VCaP (cell line): ENCODE measurements around the gene RAI1.
"Not testable (repeated sequence)": the region's sequence is repeated elsewhere in the genome, so short reads cannot be mapped to it uniquely, and the experiment has no call there.

Experiments
- H3K27ac ChIP-seq: fragments of 450-650 bp; 2 replicates; pipeline ENCODE4 v1.5.1; 2017
- CTCF ChIP-seq: fragments of 450-650 bp; conservative IDR thresholded peaks from 2 replicates; pipeline ENCODE4 v1.5.1; 2017; ENCODE audit warnings: mild to moderate bottlenecking, moderate library complexity

The RAI1 gene, protein sequence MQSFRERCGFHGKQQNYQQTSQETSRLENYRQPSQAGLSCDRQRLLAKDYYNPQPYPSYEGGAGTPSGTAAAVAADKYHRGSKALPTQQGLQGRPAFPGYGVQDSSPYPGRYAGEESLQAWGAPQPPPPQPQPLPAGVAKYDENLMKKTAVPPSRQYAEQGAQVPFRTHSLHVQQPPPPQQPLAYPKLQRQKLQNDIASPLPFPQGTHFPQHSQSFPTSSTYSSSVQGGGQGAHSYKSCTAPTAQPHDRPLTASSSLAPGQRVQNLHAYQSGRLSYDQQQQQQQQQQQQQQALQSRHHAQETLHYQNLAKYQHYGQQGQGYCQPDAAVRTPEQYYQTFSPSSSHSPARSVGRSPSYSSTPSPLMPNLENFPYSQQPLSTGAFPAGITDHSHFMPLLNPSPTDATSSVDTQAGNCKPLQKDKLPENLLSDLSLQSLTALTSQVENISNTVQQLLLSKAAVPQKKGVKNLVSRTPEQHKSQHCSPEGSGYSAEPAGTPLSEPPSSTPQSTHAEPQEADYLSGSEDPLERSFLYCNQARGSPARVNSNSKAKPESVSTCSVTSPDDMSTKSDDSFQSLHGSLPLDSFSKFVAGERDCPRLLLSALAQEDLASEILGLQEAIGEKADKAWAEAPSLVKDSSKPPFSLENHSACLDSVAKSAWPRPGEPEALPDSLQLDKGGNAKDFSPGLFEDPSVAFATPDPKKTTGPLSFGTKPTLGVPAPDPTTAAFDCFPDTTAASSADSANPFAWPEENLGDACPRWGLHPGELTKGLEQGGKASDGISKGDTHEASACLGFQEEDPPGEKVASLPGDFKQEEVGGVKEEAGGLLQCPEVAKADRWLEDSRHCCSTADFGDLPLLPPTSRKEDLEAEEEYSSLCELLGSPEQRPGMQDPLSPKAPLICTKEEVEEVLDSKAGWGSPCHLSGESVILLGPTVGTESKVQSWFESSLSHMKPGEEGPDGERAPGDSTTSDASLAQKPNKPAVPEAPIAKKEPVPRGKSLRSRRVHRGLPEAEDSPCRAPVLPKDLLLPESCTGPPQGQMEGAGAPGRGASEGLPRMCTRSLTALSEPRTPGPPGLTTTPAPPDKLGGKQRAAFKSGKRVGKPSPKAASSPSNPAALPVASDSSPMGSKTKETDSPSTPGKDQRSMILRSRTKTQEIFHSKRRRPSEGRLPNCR (N-terminal part only)

DNA sequence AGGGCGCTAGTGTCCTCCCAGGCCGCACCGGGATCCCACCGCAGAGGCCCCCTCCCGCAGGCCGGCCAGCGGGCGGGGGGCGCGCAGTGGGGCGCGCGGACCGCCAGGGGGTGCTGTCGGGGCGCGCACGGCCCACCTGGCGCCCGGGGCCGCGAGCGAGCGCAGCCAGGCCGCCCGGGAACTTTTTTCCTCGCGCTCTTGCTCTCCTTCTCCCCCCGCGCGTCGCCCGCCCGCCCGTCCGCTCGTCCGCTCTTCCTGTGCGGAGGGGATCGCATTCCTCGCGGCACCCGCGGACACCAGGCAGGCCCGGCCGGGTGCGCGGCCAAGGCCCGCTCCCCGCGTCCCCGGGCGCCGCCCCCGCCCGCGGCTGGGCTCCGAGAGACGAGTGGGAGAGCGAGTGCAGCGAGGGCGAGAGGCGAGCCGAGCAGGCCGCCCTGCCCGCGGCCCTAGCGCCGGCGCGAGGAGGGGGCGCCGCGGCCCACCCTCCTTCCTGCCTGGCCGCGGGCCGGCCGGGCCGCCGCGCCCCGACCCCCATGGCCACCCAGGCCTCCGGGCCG, at the start of gene RAI1:
RAI1 (plus strand) TSS at position 272 of the 557 bp plus-strand sequence. CDS start 111,491 bp downstream, outside the sequence.
- peak; percentile 96 for TF ChIP-seq CTCF
- H3K27ac ChIP-seq: peak within 1 kb of the TSS; percentile 95

GRCh38 chr17:17632690-17633089, 48.6 kb upstream of the RAI1 start:
- not testable (repeated sequence) for H3K27ac ChIP-seq

GRCh38 chr17:17633310-17633709, 47.9 kb upstream of the RAI1 start:
- no peak overlapping the region for H3K27ac ChIP-seq
- no peak for TF ChIP-seq CTCF

DNA sequence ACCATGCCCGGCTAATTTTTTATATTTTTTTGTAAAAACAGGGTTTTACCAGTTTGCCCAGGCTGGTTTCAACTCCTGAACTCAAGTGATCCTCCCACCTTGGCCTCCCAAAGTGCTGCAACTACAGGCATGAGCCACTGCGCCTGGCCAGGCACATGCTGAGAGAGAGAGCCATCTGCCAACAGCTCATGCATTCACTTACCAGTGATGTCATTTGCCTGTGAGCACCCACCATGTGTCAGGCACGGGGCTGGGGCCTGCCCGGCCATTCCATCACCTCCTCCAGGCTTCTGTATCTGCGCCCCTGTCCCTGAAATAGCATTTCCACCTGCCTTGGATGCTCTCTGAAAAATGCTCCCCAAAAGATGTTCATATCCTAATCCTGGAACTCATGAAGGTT, 46.1 kb upstream of the RAI1 start:
- no peak overlapping the region for H3K27ac ChIP-seq
- no peak for TF ChIP-seq CTCF

DNA sequence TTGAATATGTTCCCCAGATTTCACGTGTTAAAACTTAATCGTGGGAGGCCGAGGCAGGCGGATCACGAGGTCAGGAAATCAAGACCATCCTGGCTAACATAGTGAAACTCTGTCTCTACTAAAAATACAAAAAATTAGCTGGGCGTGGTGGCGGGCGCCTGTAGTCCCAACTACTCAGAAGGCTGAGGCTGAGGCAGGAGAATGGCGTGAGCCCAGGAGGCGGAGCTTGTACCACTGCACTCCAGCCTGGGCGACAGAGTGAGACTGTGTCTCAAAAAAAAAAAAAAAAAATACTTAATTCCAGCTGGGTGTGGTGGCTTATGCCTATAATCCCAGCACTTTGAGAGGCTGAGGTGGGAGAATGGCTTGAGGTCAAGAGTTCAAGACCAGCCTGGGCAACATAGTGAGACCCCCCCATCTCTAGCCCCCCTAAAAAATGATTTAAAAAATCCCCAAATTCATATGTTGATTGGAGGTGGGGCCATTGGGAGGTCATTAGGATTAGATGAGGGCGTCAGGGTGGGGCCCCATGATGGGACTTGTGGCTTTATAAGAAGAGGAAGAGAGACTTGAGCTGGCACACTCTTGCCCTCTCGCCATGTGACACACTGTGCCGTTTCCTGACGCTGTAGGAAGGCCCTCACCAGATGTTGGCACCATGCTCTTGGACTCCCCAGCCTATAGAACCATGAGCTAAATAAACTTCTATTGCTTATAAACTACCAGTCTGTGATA, 45.6 kb upstream of the RAI1 start:
- not testable (repeated sequence) for H3K27ac ChIP-seq

GRCh38 chr17:17636272-17636885, 44.9 kb upstream of the RAI1 start:
- no peak for TF ChIP-seq CTCF
- no peak overlapping the region for H3K27ac ChIP-seq

DNA sequence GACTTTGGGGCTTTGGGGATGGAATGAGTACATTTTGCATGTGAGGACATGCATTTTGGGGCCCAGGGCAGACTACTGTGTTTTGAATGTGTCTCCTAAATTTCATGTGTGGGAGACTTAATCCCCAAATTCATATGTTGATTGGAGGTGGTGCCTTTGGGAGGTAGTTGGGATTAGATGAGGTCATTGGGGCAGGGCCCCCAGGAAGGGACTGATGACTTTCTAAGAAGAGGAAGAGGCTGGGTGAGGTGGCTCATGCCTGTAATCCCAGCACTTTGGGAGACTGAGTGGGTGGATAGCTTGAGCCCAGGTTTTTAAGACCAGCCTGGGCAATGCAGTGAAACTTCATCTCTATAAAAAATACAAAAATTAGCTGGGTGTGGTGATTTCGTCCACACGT, 42.8 kb upstream of the RAI1 start:
- H3K27ac ChIP-seq: no peak overlapping the region
- TF ChIP-seq CTCF: no peak

DNA sequence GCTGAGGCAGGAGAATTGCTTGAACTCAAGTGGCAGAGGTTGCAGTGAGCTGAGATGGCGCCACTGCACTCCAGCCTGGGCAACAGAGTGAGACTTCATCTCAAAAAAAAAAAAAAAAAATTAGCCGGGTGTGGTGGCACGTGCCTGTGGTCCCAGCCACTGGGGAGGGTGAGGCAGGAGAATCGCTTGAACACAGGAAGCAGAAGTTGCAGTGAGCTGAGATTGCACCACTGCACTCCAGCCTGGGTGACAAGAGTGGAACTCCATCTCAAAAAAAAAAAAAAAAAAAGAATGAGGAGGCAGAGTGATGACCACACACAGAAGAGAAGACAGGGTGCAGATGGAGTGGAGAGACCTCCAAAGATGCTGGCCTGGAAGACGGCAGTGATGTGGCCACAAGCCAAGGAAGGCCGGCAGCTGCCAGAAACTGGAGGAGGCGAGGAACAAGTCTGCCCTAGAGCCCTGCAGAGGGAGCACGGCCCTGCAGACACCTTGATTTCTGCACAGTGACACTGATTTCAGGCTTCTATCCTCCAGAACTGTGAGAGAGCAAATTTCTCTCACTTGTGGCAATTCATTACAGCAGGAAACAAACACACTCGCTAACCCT, 41.5 kb upstream of the RAI1 start:
- not testable (repeated sequence) for H3K27ac ChIP-seq
